ENCODE measurements around the gene GZF1. TPM values are rescaled to one million over a fixed set of nuclear protein-coding genes. Genes with fewer than 3 reads are reported as not detected.

GZF1 gene
- total RNA-seq, 4 donors from 2014 or later = 3.4 to 11.8 (median 5.1) TPM

- H3K4me3 ChIP-seq = no peak overlapping the region
- intact Hi-C loops (cut with DNase I) = no loop called here
- DNase-seq = no peak
- WGBS, 2 donors = 81 to 90% methylated on average over 4 to 5 of the region's 5 CpGs
- no peak overlapping the region for H3K27ac ChIP-seq
- peaks cover 0 to 12% (median 0%) of the 10 kb centered on the region in 4 donors for H3K27me3 ChIP-seq
- no peaks in the 10 kb centered on the region for H3K9me3 ChIP-seq
- H3K4me1 ChIP-seq = peaks cover 0 to 19% (median 0%) of the 10 kb centered on the region in 3 donors
- H3K36me3 ChIP-seq = no peaks in the 10 kb centered on the region
- no peak for TF ChIP-seq POLR2A (IDR thresholded peaks at IDR 0.05)
- TF ChIP-seq CTCF (IDR thresholded peaks at IDR 0.05) = no peak
Observed at GRCh38 chr20:23317081-23317480, 44.9 kb upstream of the GZF1 start.

- TF ChIP-seq CTCF (IDR thresholded peaks at IDR 0.05) = no peak
- TF ChIP-seq POLR2A (IDR thresholded peaks at IDR 0.05) = no peak
- H3K4me3 ChIP-seq = no peak overlapping the region
- peaks cover 0 to 12% (median 0%) of the 10 kb centered on the region in 4 donors for H3K27me3 ChIP-seq
- 80% methylated on average over 5 of the region's 5 CpGs for WGBS, 2 donors
- H3K9me3 ChIP-seq = no peaks in the 10 kb centered on the region
- no peaks in the 10 kb centered on the region for H3K36me3 ChIP-seq
- H3K27ac ChIP-seq = no peak overlapping the region
- no peak for DNase-seq
- intact Hi-C loops (cut with DNase I) = no loop called here
- H3K4me1 ChIP-seq = peaks cover 0 to 19% (median 0%) of the 10 kb centered on the region in 3 donors
Observed at GRCh38 chr20:23318347-23318746, 43.6 kb upstream of the GZF1 start.

GRCh38 chr20:23320317-23320716 is 41.7 kb upstream of the GZF1 start:
- no peaks in the 10 kb centered on the region for H3K36me3 ChIP-seq
- no peak overlapping the region for H3K27ac ChIP-seq
- intact Hi-C loops (cut with DNase I) = no loop called here
- TF ChIP-seq POLR2A (IDR thresholded peaks at IDR 0.05) = no peak
- TF ChIP-seq CTCF (IDR thresholded peaks at IDR 0.05) = peak in 2 of 6 experiments; percentile 33 to 53
- H3K27me3 ChIP-seq = peaks cover 0 to 6% (median 0%) of the 10 kb centered on the region in 4 donors
- DNase-seq = no peak
- 79% methylated on average over 8 of the region's 8 CpGs; no CpG with 5 or more reads in 1 of the 2 donors for WGBS, 2 donors
- H3K4me1 ChIP-seq = peaks cover 0 to 9% (median 0%) of the 10 kb centered on the region in 3 donors
- H3K9me3 ChIP-seq = no peaks in the 10 kb centered on the region
- H3K4me3 ChIP-seq = no peak overlapping the region

- no peak for TF ChIP-seq CTCF (IDR thresholded peaks at IDR 0.05)
- no peak for TF ChIP-seq POLR2A (IDR thresholded peaks at IDR 0.05)
- Histone ChIP-seq H3K27me3 (no peaks in the 10 kb centered on the region), H3K9me3 (no peaks in the 10 kb centered on the region), H3K27ac (no peak overlapping the region), H3K36me3 (no peaks in the 10 kb centered on the region), H3K4me3 (no peak overlapping the region), H3K4me1 (no peaks in the 10 kb centered on the region)
- no peak for DNase-seq
- WGBS, 2 donors = 66 to 100% methylated on average over 1 to 3 of the region's 3 CpGs
- intact Hi-C loops (cut with DNase I) = no loop called here
Observed at GRCh38 chr20:23325107-23325506, 36.9 kb upstream of the GZF1 start.

GRCh38 chr20:23326774-23327173 is 35.2 kb upstream of the GZF1 start:
- 83 to 100% methylated on average over 1 to 2 of the region's 8 CpGs for WGBS, 2 donors
- Histone ChIP-seq H3K4me3 (no peak overlapping the region), H3K36me3 (no peaks in the 10 kb centered on the region), H3K9me3 (no peaks in the 10 kb centered on the region), H3K27ac (no peak overlapping the region), H3K27me3 (no peaks in the 10 kb centered on the region), H3K4me1 (peaks cover 0 to 6% (median 0%) of the 10 kb centered on the region in 3 donors)
- no peak for DNase-seq
- intact Hi-C loops (cut with DNase I) = no loop called here
- TF ChIP-seq POLR2A (IDR thresholded peaks at IDR 0.05) (no peak), CTCF (IDR thresholded peaks at IDR 0.05) (no peak)
